Hepatocyte (in vitro differentiated cells): ENCODE data around the gene SLC38A1.

Experiments
- CTCF ChIP-seq: fragments of 200-600 bp; sonication (generic); IDR thresholded peaks from 2 replicates; pipeline ENCODE4 v1.5.1; 2016; ENCODE audit warnings: antibody characterized with exemption, mild to moderate bottlenecking; ENCODE audit not compliant: poor library complexity
- EZH2 ChIP-seq: fragments of 200-600 bp; sonication (generic); IDR thresholded peaks from 2 replicates; pipeline ENCODE4 v1.6.1; 2016; ENCODE audit warnings: antibody characterized with exemption, mild to moderate bottlenecking, borderline replicate concordance

GRCh38 chr12:46240436-46240835 is 28.4 kb downstream of the SLC38A1 start:
- TF ChIP-seq CTCF (no peak), EZH2 (no peak)
